ENCODE data around the gene RASGRF2.

DNA sequence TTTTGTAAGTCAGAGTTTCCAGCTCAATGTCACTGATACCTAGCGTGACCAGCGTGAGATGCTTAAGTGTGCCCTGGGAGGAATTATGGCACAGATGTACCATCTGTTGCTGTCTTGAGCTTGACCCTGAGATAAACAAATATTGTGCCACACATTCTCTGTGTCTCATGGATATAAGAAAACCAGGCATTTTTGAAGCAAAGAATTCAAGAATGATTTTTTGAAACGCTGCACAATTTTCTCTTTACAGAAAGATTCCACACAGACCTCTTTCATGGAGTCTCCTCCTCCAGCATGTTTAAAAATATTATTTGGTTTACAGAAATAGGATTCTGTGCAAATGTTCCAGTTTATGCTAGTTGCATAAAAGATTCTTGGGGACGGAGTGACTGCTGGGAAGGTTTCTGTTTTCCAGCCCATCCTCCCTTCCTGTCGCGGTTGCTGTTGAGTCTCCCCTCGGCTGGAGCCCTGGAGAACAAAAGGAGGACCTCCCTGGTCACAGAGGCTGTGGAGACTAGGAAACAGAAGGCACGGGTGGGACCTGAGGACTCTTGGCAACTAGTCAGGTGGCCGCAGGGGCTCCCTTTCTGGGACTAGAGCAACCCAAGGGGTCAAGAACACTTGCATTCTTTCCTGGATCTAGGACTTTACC, 120.8 kb downstream of the RASGRF2 start:
- TF ChIP-seq, protein P1, sequence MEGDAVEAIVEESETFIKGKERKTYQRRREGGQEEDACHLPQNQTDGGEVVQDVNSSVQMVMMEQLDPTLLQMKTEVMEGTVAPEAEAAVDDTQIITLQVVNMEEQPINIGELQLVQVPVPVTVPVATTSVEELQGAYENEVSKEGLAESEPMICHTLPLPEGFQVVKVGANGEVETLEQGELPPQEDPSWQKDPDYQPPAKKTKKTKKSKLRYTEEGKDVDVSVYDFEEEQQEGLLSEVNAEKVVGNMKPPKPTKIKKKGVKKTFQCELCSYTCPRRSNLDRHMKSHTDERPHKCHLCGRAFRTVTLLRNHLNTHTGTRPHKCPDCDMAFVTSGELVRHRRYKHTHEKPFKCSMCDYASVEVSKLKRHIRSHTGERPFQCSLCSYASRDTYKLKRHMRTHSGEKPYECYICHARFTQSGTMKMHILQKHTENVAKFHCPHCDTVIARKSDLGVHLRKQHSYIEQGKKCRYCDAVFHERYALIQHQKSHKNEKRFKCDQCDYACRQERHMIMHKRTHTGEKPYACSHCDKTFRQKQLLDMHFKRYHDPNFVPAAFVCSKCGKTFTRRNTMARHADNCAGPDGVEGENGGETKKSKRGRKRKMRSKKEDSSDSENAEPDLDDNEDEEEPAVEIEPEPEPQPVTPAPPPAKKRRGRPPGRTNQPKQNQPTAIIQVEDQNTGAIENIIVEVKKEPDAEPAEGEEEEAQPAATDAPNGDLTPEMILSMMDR (conservative IDR thresholded peaks at IDR 0.05; ENCODE audit: low read length) = no peak
- TF ChIP-seq EZH2phosphoT487 (IDR thresholded peaks at IDR 0.05; ENCODE audit: borderline replicate concordance, low read depth, low read length) = no peak
